HTERT RPE-1 (cell line): ENCODE measurements around the gene CLCNKA.
"Not testable (repeated sequence)": the region's sequence is repeated elsewhere in the genome, so short reads cannot be mapped to it uniquely, and the experiment has no call there.

ENCODE experiments used
- in situ Hi-C: fragments of 300-500 bp; cut with MboI; formaldehyde crosslinking; loops from 4 replicates; pipeline ENCODE4 v1.14.3; 2020; ENCODE audit warnings: low sequenced_read_pairs

The CLCNKA gene

DNA sequence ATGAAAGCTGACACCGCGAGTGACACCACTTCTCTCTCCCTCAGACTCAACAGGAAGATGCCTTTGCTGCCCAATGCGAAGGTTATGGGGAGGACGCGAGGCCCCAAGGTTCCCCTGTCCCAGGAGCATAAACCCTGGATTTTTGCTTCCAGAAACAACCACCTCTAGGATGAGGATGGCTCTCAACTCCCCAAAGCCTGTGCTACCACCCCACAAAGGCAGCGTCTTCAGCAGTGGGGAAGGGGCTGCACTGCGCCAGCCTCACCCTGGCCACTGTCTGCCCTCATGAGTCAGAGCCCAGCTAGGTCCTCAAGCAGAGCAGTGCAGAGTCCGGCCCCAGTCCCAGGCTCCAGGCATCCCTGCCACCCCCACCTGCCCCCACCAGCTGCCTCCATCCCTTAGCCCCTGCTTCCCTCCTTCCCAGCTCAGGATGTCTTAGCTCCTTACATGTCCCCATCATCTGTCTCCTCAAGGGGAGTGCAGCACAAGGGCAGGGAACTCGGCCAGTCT, 24.7 kb upstream of the CLCNKA start:
- in situ Hi-C loops: no loop called here

DNA sequence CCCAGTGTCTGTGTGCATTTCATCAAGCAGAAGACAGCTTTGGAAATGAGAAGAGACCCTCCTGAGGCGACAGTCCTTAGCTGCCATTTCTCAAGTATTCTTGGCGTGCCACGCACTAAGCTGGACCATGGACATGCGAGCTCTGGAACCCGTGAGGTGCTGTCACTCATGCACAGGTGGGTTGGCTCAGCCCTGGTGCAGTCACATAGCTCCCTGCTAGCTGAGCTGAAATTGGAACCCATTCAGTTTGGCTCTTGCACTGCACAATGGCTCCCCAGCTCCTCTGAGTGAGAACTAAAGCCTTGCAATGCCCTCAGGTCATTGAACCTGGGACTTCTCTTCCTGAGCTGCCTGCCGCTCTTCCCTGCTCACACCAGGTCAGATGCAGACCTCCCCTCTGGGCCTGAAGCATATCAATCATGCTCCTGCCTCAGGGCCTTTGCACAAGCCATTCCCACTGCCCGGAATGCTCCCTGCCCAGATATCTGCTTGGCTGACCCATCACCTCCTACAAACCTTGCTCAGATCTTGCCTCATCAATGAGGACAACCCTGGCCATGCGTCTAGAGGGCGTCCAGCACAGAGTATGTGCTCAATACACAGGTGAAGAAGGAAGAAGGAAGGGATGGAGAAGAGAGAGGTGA, 24.1 kb upstream of the CLCNKA start:
- in situ Hi-C loops: no loop called here

DNA sequence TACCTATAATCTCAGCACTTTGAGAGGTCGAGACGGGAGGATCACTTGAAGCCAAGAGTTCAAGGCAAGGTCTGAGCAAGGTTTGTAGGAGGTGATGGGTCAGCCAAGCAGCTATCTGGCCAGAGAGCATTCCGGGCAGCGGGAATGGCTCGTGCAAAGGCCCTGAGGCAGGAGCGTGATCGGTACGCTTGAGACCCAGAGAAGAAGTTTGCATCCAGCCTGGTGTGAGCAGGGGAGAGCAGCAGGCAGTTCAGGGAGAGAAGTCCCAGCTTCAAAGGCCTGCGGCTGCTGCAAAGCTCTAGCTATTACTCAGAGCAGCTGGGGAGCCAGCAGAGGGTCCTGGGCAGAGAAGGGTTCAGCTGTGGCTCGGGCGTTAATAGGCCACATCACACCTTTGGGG, 22.9 kb upstream of the CLCNKA start:
- in situ Hi-C loops: no loop called here

DNA sequence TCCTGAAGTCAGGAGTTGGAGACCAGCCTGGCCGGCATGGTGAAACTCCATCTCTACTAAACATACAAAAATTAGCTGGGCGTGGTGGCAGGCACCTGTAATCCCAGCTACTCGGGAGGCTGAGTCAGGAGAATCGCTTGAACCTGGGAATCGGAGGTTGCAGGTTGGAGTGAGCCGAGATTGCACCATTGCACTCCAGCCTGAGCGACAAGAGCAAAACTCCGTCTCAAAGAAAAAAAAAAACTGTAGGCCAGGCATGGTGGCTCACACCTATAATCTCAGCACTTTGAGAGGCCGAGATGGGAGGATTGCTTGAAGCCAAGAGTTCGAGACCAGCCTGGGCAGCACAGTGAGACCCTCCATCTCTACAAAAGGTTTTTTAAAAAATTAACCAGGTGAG, 20.6 kb upstream of the CLCNKA start:
- in situ Hi-C loops: not testable (repeated sequence)

DNA sequence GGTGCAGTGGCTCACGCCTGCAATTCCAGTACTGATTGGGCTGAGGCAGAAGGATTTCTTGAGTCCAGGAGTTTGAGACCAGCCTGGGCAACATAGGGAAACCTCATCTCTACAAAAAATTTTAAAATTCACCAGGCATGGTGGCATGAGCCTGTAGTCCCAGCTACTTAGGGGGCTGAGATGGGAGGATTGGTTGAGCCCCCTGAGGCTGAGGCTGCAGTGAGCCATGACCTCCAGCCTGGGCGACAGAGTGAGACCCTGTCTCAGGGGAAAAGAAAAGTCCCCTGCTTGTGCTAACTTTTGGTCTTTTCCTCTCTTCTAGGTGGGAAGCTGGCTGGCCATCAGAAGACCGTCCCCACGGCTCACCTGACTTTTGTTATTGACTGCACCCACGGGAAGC, 16.2 kb upstream of the CLCNKA start:
- in situ Hi-C loops: no loop called here

DNA sequence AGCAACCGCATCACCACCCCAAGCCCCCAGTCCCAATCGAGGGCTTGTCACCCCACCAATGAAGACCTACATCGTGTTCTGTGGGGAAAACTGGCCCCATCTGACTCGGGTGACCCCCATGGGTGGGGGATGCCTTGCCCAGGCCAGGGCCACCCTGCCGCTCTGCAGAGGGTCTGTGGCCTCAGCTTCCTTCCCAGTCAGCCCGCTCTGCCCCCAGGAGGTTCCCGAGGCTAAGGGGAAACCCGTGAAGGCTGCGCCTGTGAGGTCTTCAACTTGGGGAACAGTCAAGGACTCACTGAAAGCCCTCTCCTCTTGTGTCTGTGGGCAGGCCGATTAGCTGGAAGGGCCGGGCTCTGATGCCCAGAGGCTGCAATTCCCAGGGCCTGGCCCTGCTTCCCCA, 15.8 kb upstream of the CLCNKA start:
- in situ Hi-C loops: no loop called here

DNA sequence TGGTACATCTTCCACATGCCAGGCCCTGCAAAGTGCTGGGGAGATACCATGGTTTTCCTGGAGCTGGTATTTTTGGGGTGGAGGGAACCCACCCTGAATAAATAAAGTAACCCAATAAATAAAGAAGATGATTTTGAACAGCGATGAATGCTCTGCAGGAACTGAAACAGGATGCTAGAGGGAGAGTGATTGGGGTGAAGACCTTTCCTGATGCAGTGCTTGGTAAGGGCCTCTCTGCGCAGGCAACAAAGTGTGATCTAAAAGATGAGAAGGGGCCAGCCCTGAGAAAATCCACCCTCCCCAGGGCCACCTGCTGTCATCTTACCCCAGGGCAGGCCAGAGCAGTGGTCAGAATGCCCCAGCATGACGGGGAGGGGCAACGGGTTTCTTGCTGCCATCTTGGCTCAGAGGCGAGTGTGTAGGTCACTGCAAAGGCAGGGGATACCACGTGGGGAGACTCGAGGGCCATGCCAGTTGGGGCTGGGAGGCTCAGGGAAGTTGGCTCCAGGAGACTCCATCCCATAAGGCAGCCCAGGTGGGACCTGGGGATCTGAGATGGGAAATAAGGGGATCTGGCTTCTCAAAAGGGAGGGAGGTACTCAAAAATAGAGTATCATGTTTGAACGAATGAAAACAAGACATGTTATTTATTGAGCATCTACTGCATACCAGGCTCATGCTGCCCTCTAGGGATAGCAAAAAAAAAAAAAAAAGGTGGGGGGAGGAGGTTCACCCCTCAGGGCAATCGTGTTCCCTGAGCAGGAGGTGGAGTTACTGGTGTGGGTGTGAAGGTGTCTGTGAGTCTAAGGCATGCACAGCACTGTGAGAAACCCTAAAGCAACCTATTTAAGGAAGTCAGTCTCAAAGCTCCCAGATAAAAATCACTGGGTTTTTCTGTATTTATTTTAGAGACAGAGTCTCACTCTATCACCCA, 15.0 kb upstream of the CLCNKA start:
- in situ Hi-C loops: no loop called here

DNA sequence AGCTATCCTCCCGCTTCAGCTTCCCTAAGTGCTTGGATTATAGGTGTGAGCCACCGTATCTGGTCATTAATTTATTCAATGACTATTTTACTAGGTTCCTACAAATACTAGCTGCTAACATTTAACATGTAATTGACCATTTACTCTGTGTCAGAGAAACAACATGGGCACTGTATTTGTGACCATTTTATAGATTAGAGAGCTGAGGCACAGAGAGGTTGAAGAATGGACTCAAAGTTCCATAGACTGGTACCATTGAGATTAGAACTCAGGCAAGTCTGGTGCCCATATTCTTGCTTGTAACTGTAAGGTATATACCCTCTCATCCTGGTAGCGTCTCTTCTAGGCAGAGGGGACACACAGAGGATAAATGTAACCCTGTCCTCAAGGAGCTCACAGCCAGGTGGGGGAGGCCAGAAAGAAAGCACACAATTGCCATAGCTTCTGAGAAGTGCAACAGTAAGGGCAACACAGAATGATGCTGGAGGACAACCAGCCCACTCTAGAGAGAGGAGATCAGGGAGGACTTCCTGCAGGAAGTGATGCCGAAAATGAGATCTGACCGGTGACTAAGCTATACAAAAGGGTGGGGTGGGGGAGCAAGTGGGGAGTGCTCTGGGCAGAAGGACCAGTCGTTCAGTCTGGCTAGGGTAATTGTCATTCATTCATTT, 14.0 kb upstream of the CLCNKA start:
- in situ Hi-C loops: no loop called here

DNA sequence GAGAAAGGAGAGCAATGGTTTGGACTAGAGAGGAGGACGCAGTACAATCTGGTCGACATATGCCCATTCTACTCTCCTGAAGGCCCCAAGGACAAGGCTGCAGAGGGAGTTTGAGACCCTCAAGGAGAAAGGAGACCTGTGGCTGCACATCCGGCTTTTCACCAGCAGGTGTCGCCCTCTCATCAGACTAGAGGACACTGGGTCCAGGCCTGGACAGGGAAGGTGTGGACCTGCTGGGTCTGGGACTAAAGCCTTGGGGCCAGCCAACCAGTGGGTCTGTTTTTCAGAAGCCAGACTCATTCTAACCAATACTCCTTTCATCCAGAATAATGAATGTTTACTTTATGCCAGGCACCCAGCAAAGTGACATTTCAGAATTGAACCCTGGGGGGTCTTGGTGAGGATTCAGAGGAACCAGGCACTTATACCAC, 12.8 kb upstream of the CLCNKA start:
- in situ Hi-C loops: no loop called here

DNA sequence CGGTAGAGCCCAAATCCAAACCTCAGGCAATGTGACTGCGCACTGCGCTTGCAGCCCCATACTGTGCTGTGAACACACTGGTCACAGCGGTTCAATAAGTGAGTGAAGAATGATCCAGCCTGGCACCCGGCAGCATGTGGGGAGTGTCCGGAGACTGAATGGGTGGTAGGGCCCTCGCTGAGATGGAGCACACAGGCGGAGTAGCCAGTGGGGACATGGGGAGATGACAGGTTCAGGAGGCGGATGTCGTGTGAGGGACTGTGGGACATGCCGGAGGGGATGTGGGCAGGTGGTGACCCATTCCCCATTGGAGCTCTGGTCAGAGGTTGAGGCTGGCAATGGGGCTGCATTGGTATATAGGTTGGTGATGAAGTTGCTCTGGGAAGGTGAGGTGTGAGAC, 12.2 kb upstream of the CLCNKA start:
- in situ Hi-C loops: no loop called here

DNA sequence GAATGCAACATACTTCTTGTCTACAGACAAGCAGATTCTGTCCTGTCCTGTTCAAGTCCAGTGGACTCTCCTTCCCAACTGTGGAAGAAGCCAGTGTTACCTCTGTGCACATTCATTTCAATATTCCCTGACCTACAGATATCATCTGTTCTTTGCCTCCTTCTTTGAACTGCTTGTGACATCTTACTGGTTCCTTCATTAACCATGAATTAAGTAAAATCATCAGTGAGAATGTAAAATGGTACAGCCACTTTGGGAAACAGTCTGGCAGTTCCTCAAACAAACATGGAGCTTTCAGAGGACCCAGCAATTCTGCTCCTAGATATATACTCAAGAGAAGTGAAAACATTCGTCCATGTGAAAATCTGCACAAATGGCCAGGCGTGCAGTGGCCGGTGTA, 11.0 kb upstream of the CLCNKA start:
- in situ Hi-C loops: no loop called here

DNA sequence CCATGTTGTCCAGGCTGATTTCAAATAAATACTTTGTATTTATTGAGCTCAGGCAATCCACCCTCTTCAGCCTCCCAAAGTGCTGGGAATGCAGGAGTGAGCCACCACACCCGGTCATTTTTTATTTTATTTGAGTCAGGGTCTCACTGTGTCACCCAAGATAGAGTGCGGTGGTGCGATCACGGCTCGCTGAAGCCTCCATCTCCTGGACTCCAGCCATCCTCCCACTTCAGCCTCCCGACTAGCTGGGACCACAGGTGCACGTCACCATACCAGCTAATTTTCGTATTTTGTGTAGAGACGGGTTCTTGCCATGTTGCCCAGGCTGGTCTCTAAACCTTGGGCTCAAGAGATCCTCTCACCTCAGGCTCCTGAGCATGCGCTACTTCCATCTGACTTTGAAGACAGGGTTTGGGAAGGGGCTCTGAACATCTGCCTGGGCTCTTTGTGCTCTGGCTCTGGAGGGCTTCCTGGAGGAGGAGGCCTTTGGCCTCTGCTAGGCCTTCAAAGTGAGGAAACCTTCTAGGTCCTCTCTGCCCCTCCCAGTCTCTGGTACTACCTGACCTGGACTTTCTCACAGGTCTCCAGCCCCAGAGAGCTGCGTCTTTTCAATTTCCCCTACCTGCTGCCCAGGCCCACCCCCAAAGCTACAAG, 9.8 kb upstream of the CLCNKA start:
- in situ Hi-C loops: no loop called here

DNA sequence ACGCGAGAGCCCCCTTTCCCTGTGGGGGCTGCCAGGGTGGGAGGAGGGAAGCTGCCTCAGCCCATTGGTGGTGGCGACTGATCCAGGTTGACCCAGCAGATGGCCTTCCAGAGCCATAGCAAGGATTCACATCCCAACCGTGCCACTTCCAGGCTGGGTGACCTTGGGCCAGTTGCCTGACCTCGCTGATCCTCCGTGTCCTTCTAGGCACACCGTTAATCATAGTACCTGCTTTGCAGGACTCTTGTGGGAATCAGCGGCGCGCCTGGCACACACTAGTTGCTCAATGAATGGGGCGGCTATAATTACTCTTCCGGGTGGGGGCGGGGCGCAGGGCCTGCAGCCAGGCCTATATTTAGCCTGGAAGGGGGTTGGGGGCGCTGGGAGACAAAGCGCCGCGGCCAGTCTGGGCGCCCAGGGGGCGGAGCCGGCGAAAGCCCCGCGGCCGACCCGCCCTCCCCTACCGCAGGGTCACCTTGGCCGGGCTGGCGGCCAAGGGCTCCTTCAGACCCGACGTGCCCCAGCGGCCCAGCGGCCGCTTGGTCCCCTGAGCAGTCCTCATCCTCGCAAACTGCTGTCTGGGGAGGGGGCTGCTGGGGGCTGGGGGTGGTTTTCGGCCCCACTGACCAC, 9.1 kb upstream of the CLCNKA start:
- in situ Hi-C loops: no loop called here

DNA sequence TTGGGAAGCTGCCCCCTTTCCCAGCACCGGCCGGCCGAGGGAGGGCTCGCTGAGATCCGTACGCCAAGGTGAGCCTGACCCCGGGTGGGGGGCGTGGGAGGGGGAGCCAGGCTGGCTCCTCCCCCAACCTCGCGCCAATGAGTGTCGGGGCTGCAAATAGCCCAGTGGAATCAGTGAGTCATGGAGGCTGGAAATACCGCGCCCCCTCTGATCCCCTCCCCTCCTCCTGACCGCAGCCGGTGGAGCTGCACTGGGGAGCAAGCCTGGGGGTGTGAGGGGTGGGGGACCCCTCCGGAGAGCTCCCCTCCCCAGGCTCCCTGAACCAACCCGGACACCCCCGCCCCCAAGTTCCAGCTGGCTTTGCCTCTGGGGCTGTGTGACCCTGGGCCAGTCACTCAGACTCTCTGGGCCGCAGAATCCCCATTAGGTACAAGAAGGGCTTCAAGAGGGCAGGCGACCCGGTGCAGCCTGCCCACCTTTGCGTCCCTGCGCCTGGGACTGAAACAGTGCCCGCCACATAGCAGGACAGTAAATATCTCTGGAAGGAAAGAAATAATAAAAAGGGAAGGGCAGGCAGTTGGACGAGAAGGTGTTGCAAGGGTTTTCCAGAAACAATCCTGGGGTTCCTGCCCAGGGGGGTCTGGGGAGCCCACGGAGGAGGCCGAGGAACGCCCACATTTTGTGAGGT, 8.5 kb upstream of the CLCNKA start:
- in situ Hi-C loops: no loop called here

DNA sequence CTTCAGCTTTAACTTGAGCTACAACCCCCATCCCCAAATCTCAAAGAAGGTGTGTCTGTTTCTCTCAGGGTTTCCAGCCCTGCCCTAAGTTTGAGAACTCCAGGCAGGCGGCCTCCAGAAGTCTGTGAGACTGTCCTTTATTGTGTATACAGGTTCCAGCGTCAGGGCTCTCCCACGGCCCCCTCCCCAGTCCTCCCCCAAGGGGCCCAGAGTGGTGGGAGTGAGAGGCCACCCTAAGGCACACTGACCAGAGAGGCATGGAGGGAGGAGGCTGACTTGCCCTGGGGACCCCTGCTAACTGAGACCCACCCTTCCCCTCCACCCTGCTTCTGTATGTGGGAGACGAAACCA, 8.0 kb upstream of the CLCNKA start:
- in situ Hi-C loops: no loop called here

DNA sequence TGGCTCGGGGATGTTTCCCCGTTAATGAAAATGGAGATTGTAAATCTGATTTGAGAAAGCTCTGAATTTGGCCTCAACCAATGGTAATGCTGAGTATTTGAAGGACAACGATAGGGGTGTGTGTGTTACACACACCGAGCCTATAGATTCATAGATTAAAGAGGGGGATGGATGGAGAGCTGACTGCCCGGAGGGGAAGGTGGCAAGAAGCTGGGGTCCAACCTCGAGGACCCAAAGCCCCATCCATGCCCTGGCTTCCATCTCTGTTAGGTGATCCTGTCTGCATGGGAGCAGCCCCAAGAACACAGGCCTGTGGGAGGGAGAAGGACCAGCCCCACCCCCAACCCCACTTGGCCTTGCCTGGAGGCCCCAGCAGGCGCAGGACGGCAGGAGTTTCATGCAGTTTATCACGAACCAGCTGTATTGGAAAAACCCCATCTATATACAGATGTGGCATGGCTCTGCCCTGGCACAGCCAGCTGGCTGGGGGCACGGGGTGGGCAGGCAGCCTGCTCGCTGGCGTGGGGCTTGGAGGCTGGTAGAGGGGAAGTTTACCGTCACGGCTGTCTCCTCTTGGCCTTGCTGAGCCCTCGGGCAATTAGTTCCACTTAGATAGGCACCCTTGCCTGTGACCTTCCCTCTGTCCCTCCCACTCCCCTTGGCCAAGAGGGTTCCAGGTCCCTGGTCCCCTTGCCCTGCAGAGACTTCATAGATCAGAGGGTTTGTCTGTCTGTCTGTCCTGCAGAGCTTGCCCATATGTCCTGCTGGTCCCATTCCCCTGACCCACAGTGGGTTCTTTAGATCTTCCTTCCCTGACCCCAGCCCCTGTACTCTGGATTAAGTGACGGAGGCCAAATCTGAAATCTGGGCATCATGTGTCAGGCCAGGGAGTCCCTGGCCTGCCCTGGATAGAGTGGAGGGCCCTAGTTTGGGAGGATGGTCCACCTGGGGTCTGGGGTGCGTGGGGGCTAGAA, 7.0 kb upstream of the CLCNKA start:
- in situ Hi-C loops: no loop called here

DNA sequence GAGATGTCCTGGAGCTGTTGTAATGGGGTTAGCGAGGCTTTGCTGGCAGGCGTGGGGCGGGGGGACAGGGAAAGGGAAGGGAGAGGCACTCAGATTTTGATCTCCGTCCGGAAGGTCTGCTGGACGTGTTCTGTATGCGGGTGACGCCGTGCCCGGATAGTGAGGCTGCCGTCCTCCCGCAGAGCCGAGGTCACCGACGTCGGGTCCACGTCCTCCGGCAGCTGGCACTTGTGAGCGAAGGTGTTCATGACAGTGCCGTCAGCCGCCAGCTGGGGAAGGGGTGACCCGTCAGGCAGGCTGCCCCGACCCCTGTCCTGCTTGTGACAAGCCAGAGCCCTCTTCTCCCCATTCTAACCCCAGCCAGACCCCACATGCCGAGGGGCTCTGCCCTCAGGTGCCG, 6.3 kb upstream of the CLCNKA start:
- in situ Hi-C loops: no loop called here

DNA sequence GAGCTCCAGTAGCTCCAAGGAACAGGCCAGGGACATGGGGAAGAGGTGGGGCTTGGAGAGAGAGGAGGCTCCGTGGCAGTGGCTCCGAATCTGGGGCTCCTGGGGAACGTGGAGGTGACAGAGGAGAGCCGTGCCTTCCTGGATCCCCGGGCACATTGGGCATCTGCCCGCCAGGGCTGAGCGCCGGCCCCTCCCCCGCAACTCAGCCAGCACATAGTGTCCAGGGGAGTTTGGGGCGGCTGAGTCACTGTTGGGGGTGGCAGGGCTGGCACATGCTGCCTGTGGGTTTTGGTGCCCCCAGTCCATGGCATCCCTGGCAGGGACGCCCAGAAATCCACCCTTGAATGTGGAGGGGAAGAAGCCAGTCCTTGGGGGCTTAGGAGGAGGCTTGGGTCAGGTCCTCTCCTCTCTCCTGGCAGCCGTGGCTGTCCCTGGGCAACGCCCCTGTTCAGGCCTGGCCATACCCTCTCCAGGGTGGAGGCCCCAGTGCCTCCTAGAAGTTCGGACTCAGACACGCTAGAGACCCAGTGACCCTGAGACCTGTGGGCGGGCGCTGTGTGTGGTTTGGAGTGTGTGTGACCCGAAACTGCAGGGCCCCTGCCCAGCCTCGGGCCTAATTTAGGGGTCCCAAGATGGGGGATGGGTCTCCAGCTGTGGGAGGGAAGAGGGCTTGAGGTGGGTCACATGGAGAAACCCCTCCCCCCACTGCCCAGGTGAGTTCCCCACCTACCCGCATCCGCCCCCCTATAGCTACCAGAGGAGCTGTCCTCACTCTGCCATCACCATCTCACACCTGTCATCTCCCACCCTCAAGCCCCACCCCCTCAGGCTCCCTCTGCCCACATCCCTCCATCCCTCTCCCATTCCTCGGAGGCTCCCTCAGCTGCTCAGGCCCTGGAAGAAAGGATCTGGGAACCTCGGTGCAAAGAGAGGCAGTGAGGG, 5.6 kb upstream of the CLCNKA start:
- in situ Hi-C loops: no loop called here
